ENCODE data around the gene PDGFB. TPM values are rescaled to one million over a fixed set of nuclear protein-coding genes. Genes with fewer than 3 reads are reported as not detected.

The PDGFB gene
- total and polyA plus RNA-seq, 11 donors = 9.0 to 43.7 (median 21.3) TPM

- H3K36me3 ChIP-seq = peaks cover 0 to 8% (median 0%) of the 10 kb centered on the region in 9 donors
- peak; percentile 16 to 60 (median 32) for ATAC-seq
- H3K27me3 ChIP-seq = peaks cover 0 to 37% (median 0%) of the 10 kb centered on the region in 9 donors
- no peak for TF ChIP-seq CTCF (IDR thresholded peaks at IDR 0.05)
- H3K27ac ChIP-seq = peak overlapping the region in 11 of 12 donors; percentile 70 to 98 (median 93)
- no peaks in the 10 kb centered on the region for H3K9me3 ChIP-seq
- 41 to 57% (median 49%) methylated on average over 17 to 22 of the region's 22 CpGs for WGBS, 4 donors
- peak overlapping the region in 10 of 12 donors; percentile 66 to 96 (median 75) for H3K4me3 ChIP-seq
- DNase-seq = peak in 1 of 5 donors; percentile 36
- H3K4me1 ChIP-seq = peaks cover 0 to 71% (median 32%) of the 10 kb centered on the region in 12 donors
- intact Hi-C loops (cut with DNase I) = loop anchor here in 4 of 10 donors (2.0 to 5.0 kb wide), 4 partner anchors 33 to 62 kb away; no protein-coding TSS in a partner anchor
These were observed 603 bp upstream of the PDGFB start for GRCh38 chr22:39245130-39246039.

GRCh38 chr22:39244136-39244495 is 666 bp downstream of the PDGFB start:
- DNase-seq (peak in 2 of 5 donors; percentile 34 to 68), ATAC-seq (no peak)
- intact Hi-C loops (cut with DNase I) = loop anchor here in 4 of 10 donors (2.0 to 5.0 kb wide), 3 partner anchors 35 to 68 kb away; no protein-coding TSS in a partner anchor

DNA sequence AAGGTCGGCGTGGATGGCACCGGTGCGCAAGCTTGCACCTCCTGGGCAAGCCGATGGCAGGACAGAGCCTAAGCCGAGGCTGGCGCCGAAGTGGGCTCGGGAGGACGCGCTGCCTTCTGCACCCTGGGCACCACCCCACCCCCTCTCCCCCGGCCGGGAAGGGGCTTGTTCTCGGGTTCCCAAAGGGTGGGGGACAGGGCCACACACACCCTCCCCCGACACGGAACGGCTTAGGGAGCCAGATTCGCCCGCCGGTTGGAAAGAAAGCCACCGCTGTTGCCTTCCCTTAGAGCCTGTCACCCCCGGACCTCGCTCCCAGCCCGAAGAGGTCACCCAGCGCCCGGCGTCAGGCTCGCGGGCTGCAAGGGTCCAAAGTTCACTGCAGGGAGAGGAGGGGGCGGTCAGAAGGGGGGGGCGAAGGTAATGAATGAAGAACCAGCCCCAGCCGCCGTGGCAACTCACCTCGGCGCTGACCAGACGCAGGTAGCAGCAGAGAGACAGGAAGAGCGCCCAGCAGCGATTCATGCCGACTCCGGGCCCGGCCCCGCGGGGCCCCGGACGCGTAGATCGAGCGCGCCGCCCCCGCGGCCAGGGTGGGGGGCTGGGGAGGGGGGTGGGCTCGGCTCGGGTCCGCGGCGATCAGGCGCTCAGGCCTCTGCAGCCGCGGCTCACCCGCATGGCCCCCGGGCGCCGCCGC is 1.2 kb downstream of the PDGFB start:
- peak overlapping the region; percentile 66 to 96 (median 74) for H3K4me3 ChIP-seq
- H3K27me3 ChIP-seq = peaks cover 0 to 42% (median 0%) of the 10 kb centered on the region in 9 donors
- DNase-seq (peak in 2 of 5 donors; percentile 41 to 69), ATAC-seq (peak in 2 of 4 donors; percentile 3 to 5)
- H3K27ac ChIP-seq = peak overlapping the region; percentile 70 to 98 (median 92)
- intact Hi-C loops (cut with DNase I) = loop anchor here in 4 of 10 donors (2.0 to 5.0 kb wide), 3 partner anchors 35 to 69 kb away; no protein-coding TSS in a partner anchor
- WGBS, 4 donors = 0 to 1% (median 1%) methylated on average over 22 to 65 of the region's 65 CpGs
- TF ChIP-seq POLR2A (IDR thresholded peaks at IDR 0.05) (no peak), CTCF (IDR thresholded peaks at IDR 0.05) (no peak)
- no peaks in the 10 kb centered on the region for H3K9me3 ChIP-seq
- peaks cover 0 to 89% (median 48%) of the 10 kb centered on the region in 12 donors for H3K4me1 ChIP-seq
- peaks cover 0 to 11% (median 0%) of the 10 kb centered on the region in 9 donors for H3K36me3 ChIP-seq

More at GRCh38 chr22:39244136-39244495, 666 bp downstream of the PDGFB start:
- TF ChIP-seq CTCF (IDR thresholded peaks at IDR 0.05) = peak in 2 of 12 donors; percentile 5 to 8
- no peak for TF ChIP-seq POLR2A (IDR thresholded peaks at IDR 0.05)
- Histone ChIP-seq H3K4me3 (peak overlapping the region; percentile 66 to 96 (median 74)), H3K27me3 (peaks cover 0 to 37% (median 0%) of the 10 kb centered on the region in 9 donors), H3K9me3 (no peaks in the 10 kb centered on the region), H3K36me3 (peaks cover 0 to 8% (median 0%) of the 10 kb centered on the region in 9 donors), H3K27ac (peak overlapping the region; percentile 70 to 98 (median 92)), H3K4me1 (peaks cover 0 to 83% (median 44%) of the 10 kb centered on the region in 12 donors)
- 0 to 3% (median 1%) methylated on average over 7 to 30 of the region's 30 CpGs for WGBS, 4 donors
